ENCODE results near the gene GJD4. TPM values are rescaled to one million over a fixed set of nuclear protein-coding genes. Genes with fewer than 3 reads are reported as not detected.
A peak's percentile ranks its signal among the peaks of the same experiment; 100 is the strongest.

GJD4 gene
- total and polyA plus RNA-seq, 4 experiments from 2014 or later: 0.20 TPM; not detected in 3

DNA sequence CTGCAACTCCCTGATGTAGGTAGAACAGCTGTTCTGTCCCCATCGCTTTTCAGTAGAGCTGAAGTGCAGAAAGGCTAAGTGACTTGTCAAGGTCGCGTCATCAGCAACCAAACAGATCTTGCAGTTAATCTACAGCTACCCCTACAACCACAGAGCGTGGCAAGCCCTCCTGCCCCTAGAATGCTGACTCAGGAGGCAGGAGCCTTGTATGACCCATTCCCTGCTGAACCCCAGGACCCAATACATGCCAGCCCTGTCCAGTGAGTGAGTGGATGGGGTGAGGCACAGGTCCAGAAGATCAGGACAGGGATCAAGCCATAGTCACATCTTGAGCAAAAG lies 26.6 kb upstream of the GJD4 start:
- Mint-ChIP-seq H3K4me3 (no peak overlapping the region), H3K27ac (no peak overlapping the region), H3K9me3 (peaks cover 0 to 7% (median 0%) of the 10 kb centered on the region in 8 donors), H3K4me1 (peaks cover 0 to 2% (median 0%) of the 10 kb centered on the region in 4 donors), H3K36me3 (peaks cover 11 to 23% of the 10 kb centered on the region in 2 donors), H3K27me3 (no peaks in the 10 kb centered on the region)
- Histone ChIP-seq H3K27me3 (ENCODE audit: insufficient read depth, low read length) (no peaks in the 10 kb centered on the region), H3K36me3 (ENCODE audit: insufficient read depth, low read length) (no peaks in the 10 kb centered on the region), H3K9me3 (ENCODE audit: control insufficient read depth in 1 of 2, low read length in 2 of 2) (no peaks in the 10 kb centered on the region), H3K4me1 (ENCODE audit: insufficient read depth, low read length) (no peaks in the 10 kb centered on the region), H3K4me3 (ENCODE audit: low read length in 2 of 2) (no peak overlapping the region), H3K27ac (ENCODE audit: low read depth, low read length) (no peak overlapping the region)
- POLR2A ChIA-PET (ENCODE audit: partially characterized antibody): no interaction called here
- CTCF ChIA-PET (ENCODE audit: partially characterized antibody): interaction anchor here (1.3 kb wide), 3 partner anchors 10 to 18 kb away, joined by 3 to 4 read pairs (median 3); no protein-coding TSS in a partner anchor
- DNase-seq: no peak
- intact Hi-C loops (cut with micrococcal nuclease): no loop called here

DNA sequence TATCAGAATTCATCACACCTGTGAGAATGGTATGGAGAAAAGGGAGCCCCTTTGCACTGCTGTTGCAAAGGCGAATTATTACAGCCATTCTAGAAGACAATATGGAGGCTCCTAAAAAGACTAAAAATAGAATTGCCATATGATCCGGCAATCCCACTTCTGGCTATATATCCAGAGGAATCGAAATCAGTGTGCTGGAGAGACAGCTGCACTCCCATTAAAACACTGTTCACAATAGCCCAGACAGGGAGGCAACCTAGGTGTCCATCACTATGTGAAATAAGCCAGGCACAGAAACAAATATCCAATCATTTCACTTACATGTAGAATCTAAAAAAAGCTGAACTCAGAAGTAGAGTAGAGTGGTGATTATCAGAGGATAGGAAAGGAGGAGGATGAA lies 26.0 kb upstream of the GJD4 start:
- peaks cover 6 to 18% of the 10 kb centered on the region in 2 donors for H3K36me3 Mint-ChIP-seq
- H3K4me3 Mint-ChIP-seq: no peak overlapping the region
- CTCF ChIA-PET (ENCODE audit: partially characterized antibody): interaction anchor here (1.3 to 1.8 kb wide), 3 partner anchors 10 to 18 kb away, joined by 3 to 8 read pairs (median 4); no protein-coding TSS in a partner anchor
- H3K4me1 Mint-ChIP-seq: peaks cover 0 to 2% (median 0%) of the 10 kb centered on the region in 4 donors
- no peak for DNase-seq
- Histone ChIP-seq H3K27ac (ENCODE audit: low read depth, low read length) (no peak overlapping the region), H3K4me1 (ENCODE audit: insufficient read depth, low read length) (no peaks in the 10 kb centered on the region), H3K27me3 (ENCODE audit: insufficient read depth, low read length) (no peaks in the 10 kb centered on the region), H3K9me3 (ENCODE audit: control insufficient read depth in 1 of 2, low read length in 2 of 2) (no peaks in the 10 kb centered on the region), H3K4me3 (ENCODE audit: low read length in 2 of 2) (no peak overlapping the region), H3K36me3 (ENCODE audit: insufficient read depth, low read length) (no peaks in the 10 kb centered on the region)
- H3K27ac Mint-ChIP-seq: no peak overlapping the region
- intact Hi-C loops (cut with micrococcal nuclease): no loop called here
- no peaks in the 10 kb centered on the region for H3K27me3 Mint-ChIP-seq
- POLR2A ChIA-PET (ENCODE audit: partially characterized antibody): no interaction called here
- H3K9me3 Mint-ChIP-seq: peaks cover 0 to 5% (median 0%) of the 10 kb centered on the region in 8 donors

DNA sequence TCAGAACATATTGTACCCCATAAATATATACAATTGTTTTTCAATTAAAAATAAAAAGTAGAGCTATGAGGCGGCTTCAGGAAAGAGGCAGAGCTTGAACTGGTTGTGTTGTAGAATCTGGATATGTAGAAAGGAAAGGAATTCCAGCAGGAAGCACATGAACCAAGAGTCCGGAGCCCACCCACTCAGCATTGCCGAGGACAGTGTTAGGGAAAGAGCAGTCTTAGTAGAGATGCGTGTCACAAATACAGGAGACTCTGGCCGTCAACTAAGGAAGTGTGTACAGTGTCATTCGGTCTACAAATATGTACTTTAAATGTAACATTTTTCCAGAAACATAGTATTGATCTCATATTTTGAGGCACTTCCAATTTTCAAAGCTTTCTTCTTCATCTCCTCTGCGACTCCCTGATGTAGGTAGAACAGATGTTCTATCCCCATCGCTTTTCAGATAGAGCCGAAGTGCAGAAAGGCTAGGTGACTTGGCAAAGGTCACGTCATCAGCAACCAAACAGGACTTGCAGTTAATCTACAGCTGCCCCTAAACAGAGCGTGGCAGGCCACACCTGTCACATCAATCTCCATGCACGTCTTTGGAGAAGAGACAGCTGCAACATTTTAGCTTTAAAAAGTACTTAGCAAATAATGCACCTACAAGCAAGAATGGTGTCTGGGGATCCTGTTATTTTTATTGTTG lies 25.3 kb upstream of the GJD4 start:
- Mint-ChIP-seq H3K27ac (no peak overlapping the region), H3K36me3 (peaks cover 4 to 10% of the 10 kb centered on the region in 2 donors), H3K4me1 (no peaks in the 10 kb centered on the region), H3K27me3 (no peaks in the 10 kb centered on the region), H3K4me3 (no peak overlapping the region), H3K9me3 (peaks cover 0 to 5% (median 0%) of the 10 kb centered on the region in 8 donors)
- Histone ChIP-seq H3K27ac (ENCODE audit: low read depth, low read length) (no peak overlapping the region), H3K4me1 (ENCODE audit: insufficient read depth, low read length) (no peaks in the 10 kb centered on the region), H3K9me3 (ENCODE audit: control insufficient read depth in 1 of 2, low read length in 2 of 2) (no peaks in the 10 kb centered on the region), H3K4me3 (ENCODE audit: low read length in 2 of 2) (no peak overlapping the region), H3K36me3 (ENCODE audit: insufficient read depth, low read length) (no peaks in the 10 kb centered on the region), H3K27me3 (ENCODE audit: insufficient read depth, low read length) (no peaks in the 10 kb centered on the region)
- ChIA-PET POLR2A (ENCODE audit: partially characterized antibody) (no interaction called here), CTCF (ENCODE audit: partially characterized antibody) (interaction anchor here (1.3 to 1.8 kb wide), 3 partner anchors 9 to 19 kb away, joined by 3 to 8 read pairs (median 4); no protein-coding TSS in a partner anchor)
- intact Hi-C loops (cut with micrococcal nuclease): no loop called here
- no peak for DNase-seq

DNA sequence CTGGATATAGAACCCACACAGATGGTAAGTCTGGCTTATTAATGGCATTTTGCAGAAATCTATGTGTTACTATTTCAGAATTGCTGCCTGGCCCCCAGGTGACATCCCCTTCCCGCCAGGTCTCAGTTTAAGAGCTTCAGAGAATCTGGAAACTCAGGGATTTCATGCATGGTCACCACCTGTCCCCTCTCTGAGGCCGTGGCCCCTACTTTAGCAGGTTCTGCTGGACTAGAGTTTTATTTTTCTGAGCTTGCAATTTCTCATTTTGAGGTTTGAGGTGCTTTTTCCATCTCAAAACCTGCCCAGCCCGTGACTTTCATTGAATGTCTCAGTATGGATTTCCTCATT lies 24.7 kb upstream of the GJD4 start:
- H3K27ac Mint-ChIP-seq: no peak overlapping the region
- POLR2A ChIA-PET (ENCODE audit: partially characterized antibody): no interaction called here

DNA sequence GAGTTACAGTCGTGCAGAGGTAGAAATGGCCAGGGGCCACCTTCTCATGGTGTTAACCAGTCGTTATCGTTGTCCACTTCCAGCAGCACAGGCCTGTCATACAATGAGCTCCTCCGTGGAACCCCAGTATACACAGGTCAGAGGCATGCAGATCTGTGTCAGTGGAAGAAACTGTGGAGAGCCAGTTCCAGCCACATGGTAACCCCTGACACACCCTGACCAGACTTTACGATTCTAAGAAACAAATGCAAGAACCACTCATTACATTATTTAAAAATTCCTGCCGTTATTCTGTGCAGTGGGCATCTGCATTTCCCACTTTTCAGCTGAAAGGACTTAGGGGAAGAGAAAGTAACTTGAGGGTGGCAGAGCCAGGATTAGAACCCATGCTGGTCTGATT lies 23.5 kb upstream of the GJD4 start:
- no peak for DNase-seq
- Mint-ChIP-seq H3K4me3 (no peak overlapping the region), H3K36me3 (peaks cover 0 to 4% of the 10 kb centered on the region in 2 donors), H3K27me3 (no peaks in the 10 kb centered on the region), H3K9me3 (peaks cover 0 to 5% (median 0%) of the 10 kb centered on the region in 8 donors), H3K27ac (no peak overlapping the region), H3K4me1 (no peaks in the 10 kb centered on the region)
- no peak overlapping the region for H3K27ac ChIP-seq (ENCODE audit: low read depth, low read length)
- POLR2A ChIA-PET (ENCODE audit: partially characterized antibody): no interaction called here
- CTCF ChIA-PET (ENCODE audit: partially characterized antibody): no interaction called here
- no peak overlapping the region for H3K4me3 ChIP-seq (ENCODE audit: low read length in 2 of 2)
- no peaks in the 10 kb centered on the region for H3K36me3 ChIP-seq (ENCODE audit: insufficient read depth, low read length)
- no peaks in the 10 kb centered on the region for H3K27me3 ChIP-seq (ENCODE audit: insufficient read depth, low read length)
- no peaks in the 10 kb centered on the region for H3K4me1 ChIP-seq (ENCODE audit: insufficient read depth, low read length)
- intact Hi-C loops (cut with micrococcal nuclease): no loop called here
- no peaks in the 10 kb centered on the region for H3K9me3 ChIP-seq (ENCODE audit: control insufficient read depth in 1 of 2, low read length in 2 of 2)

More for the DNA sequence above, 24.7 kb upstream of the GJD4 start:
- no peak overlapping the region for H3K27ac ChIP-seq (ENCODE audit: low read depth, low read length)
- H3K36me3 ChIP-seq (ENCODE audit: insufficient read depth, low read length): no peaks in the 10 kb centered on the region
- peaks cover 3 to 7% of the 10 kb centered on the region in 2 donors for H3K36me3 Mint-ChIP-seq
- no peak overlapping the region for H3K4me3 ChIP-seq (ENCODE audit: low read length in 2 of 2)
- intact Hi-C loops (cut with micrococcal nuclease): no loop called here
- DNase-seq: no peak
- no peaks in the 10 kb centered on the region for H3K27me3 ChIP-seq (ENCODE audit: insufficient read depth, low read length)
- no peaks in the 10 kb centered on the region for H3K9me3 ChIP-seq (ENCODE audit: control insufficient read depth in 1 of 2, low read length in 2 of 2)
- H3K27me3 Mint-ChIP-seq: no peaks in the 10 kb centered on the region
- no peaks in the 10 kb centered on the region for H3K4me1 Mint-ChIP-seq
- no peak overlapping the region for H3K4me3 Mint-ChIP-seq
- H3K4me1 ChIP-seq (ENCODE audit: insufficient read depth, low read length): no peaks in the 10 kb centered on the region
- CTCF ChIA-PET (ENCODE audit: partially characterized antibody): interaction anchor here (1.8 kb wide), 1 partner anchor 17 kb away, joined by 8 read pairs; no protein-coding TSS in a partner anchor
- H3K9me3 Mint-ChIP-seq: peaks cover 0 to 5% (median 0%) of the 10 kb centered on the region in 8 donors

DNA sequence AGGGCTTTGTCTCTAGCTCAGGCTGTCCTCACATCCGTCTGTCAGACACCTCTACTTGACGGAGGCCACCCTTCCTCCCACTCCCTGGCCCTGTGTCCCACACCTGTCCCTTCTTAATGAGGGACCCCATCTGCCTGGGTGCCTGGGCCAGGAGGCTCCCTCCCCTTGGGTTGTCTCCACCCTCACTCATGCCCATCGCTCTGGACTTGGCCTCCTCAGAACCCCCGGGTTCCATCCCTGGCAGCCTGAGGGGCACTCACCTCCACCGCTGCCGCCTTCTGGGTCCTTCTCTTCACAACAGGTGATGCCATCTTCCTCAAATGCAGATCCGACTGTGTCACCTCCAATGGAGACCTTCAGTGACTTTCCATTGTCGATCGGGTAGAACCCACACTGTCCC lies 20.2 kb upstream of the GJD4 start:
- Mint-ChIP-seq H3K9me3 (peaks cover 0 to 4% (median 0%) of the 10 kb centered on the region in 8 donors), H3K36me3 (no peaks in the 10 kb centered on the region), H3K27me3 (peaks cover 3% of the 10 kb centered on the region in 2 donors), H3K4me1 (no peaks in the 10 kb centered on the region), H3K4me3 (no peak overlapping the region), H3K27ac (peak overlapping the region in 2 of 7 donors; percentile 35 to 42)
- Histone ChIP-seq H3K9me3 (ENCODE audit: control insufficient read depth in 1 of 2, low read length in 2 of 2) (no peaks in the 10 kb centered on the region), H3K4me3 (ENCODE audit: low read length in 2 of 2) (no peak overlapping the region), H3K4me1 (ENCODE audit: insufficient read depth, low read length) (no peaks in the 10 kb centered on the region), H3K27ac (ENCODE audit: low read depth, low read length) (no peak overlapping the region), H3K36me3 (ENCODE audit: insufficient read depth, low read length) (no peaks in the 10 kb centered on the region), H3K27me3 (ENCODE audit: insufficient read depth, low read length) (no peaks in the 10 kb centered on the region)
- ChIA-PET POLR2A (ENCODE audit: partially characterized antibody) (no interaction called here), CTCF (ENCODE audit: partially characterized antibody) (interaction anchor here (1.9 kb wide), 1 partner anchor 22 kb away, joined by 6 read pairs; no protein-coding TSS in a partner anchor)
- intact Hi-C loops (cut with micrococcal nuclease): no loop called here
- no peak for DNase-seq

DNA sequence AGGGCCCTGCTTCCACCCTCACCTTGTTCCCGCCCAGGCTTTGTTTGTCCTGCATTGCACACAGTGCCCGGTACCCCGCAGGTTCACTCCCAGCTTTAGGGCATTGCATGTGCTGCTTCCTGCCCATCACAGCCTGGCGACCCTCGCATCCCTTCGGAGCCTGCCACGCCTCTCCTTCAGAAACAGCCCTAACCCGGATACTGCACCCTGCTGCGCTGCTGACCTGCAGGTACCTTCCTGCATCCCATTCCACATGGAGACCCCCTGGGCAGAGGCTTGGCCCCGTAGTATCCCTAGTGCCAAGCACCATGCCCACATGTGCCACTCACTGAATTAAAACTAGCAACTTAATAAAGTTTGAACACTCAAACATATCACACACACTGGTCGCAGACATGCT lies 19.8 kb upstream of the GJD4 start:
- peak overlapping the region in 1 of 7 donors; percentile 35 for H3K27ac Mint-ChIP-seq
- no peaks in the 10 kb centered on the region for H3K9me3 ChIP-seq (ENCODE audit: control insufficient read depth in 1 of 2, low read length in 2 of 2)
- H3K36me3 Mint-ChIP-seq: no peaks in the 10 kb centered on the region
- no peak overlapping the region for H3K27ac ChIP-seq (ENCODE audit: low read depth, low read length)
- ChIA-PET POLR2A (ENCODE audit: partially characterized antibody) (no interaction called here), CTCF (ENCODE audit: partially characterized antibody) (no interaction called here)
- H3K9me3 Mint-ChIP-seq: peaks cover 0 to 4% (median 0%) of the 10 kb centered on the region in 8 donors
- no peaks in the 10 kb centered on the region for H3K4me1 ChIP-seq (ENCODE audit: insufficient read depth, low read length)
- no peak for DNase-seq
- no peak overlapping the region for H3K4me3 Mint-ChIP-seq
- no peaks in the 10 kb centered on the region for H3K4me1 Mint-ChIP-seq
- intact Hi-C loops (cut with micrococcal nuclease): no loop called here
- H3K4me3 ChIP-seq (ENCODE audit: low read length in 2 of 2): no peak overlapping the region
- no peaks in the 10 kb centered on the region for H3K36me3 ChIP-seq (ENCODE audit: insufficient read depth, low read length)
- H3K27me3 Mint-ChIP-seq: peaks cover 3% of the 10 kb centered on the region in 2 donors
- no peaks in the 10 kb centered on the region for H3K27me3 ChIP-seq (ENCODE audit: insufficient read depth, low read length)

All from CD4-positive, alpha-beta memory T cell (primary cell).